Mucosa of descending colon (tissue), 3 donors: ENCODE data around the gene ANKH. TPM values are rescaled to one million over a fixed set of nuclear protein-coding genes. Genes with fewer than 3 reads are reported as not detected.

Experiments
- ATAC-seq: fragments of 200-7000 bp; cut with Tn5 transposase; one replicate; pipeline ENCODE4 v1.9.1; 2020; ENCODE audit warnings: mild to moderate bottlenecking, moderate library complexity
- DNase-seq, 3 donors: peaks; one replicate each; pipeline ENCODE4 v3.0.0-alpha.2; 2020
- H3K36me3 ChIP-seq: fragments of 200-600 bp; one replicate; pipeline ENCODE4 v1.8.0; 2021; ENCODE audit warnings: low read depth, mild to moderate bottlenecking
- H3K4me1 ChIP-seq: fragments of 200-600 bp; one replicate; pipeline ENCODE4 v1.8.0; 2021; ENCODE audit warnings: low read depth, mild to moderate bottlenecking
- H3K4me3 ChIP-seq: fragments of 200-600 bp; one replicate; pipeline ENCODE4 v1.8.0; 2021; ENCODE audit warnings: mild to moderate bottlenecking
- H3K9me3 ChIP-seq: fragments of 200-600 bp; one replicate; pipeline ENCODE4 v1.8.0; 2021; ENCODE audit warnings: mild to moderate bottlenecking
- CTCF ChIP-seq: fragments of 200-600 bp; IDR thresholded peaks from one replicate; pipeline ENCODE4 v1.8.0; 2022; ENCODE audit warnings: antibody characterized with exemption, mild to moderate bottlenecking
- intact Hi-C, 2 donors: fragments of 100-400 bp; cut with DNase I in 1 of 2; cut with micrococcal nuclease in 1 of 2; formaldehyde crosslinking; loops; one replicate each; pipeline versions ENCODE4 v1.11.0 to v1.11.1; 2022; cut with DNase I, micrococcal nuclease
- total RNA-seq, 3 donors: library from RNA; stranded (reverse); fragmentation: NEBNext Ultra II Directional in 2 of 3; extraction: Animal tissue kit (Norgen Biotek cat#: 25700) in 2 of 3; gene quantifications; one replicate each; pipeline versions ENCODE4 v1.2.1 to v1.2.4, GENCODE V29; 2021 to 2023
- donor health status: DM: no; HTN: no; CAD: no; lungs with moderate emphysema.
- donor health status: DM: no; HTN: no; CAD: no.
- donor health status: DM: no; HTN: yes; CAD: no.

The ANKH gene
- total RNA-seq, 3 donors from 2014 or later = 85.4 to 177 (median 105) TPM

GRCh38 chr5:14853685-14854084, 17.9 kb downstream of the ANKH start:
- Histone ChIP-seq H3K36me3 (no peaks in the 10 kb centered on the region), H3K9me3 (no peaks in the 10 kb centered on the region), H3K4me1 (peaks cover 7% of the 10 kb centered on the region), H3K4me3 (no peak overlapping the region)
- ATAC-seq (no peak), DNase-seq (no peak)
- intact Hi-C loops = no loop called here
- TF ChIP-seq CTCF = no peak

- Histone ChIP-seq H3K4me1 (peaks cover 7% of the 10 kb centered on the region), H3K4me3 (no peak overlapping the region), H3K36me3 (no peaks in the 10 kb centered on the region), H3K9me3 (no peaks in the 10 kb centered on the region)
- DNase-seq = no peak
- ATAC-seq = no peak
- intact Hi-C loops = no loop called here
- no peak for TF ChIP-seq CTCF
These were observed 18.8 kb downstream of the ANKH start for GRCh38 chr5:14852779-14853178.

- no peaks in the 10 kb centered on the region for H3K9me3 ChIP-seq
- no peaks in the 10 kb centered on the region for H3K36me3 ChIP-seq
- H3K4me1 ChIP-seq = peaks cover 7% of the 10 kb centered on the region
- ATAC-seq (no peak), DNase-seq (no peak)
- no peak overlapping the region for H3K4me3 ChIP-seq
- intact Hi-C loops = no loop called here
- TF ChIP-seq CTCF = no peak
These were observed 19.5 kb downstream of the ANKH start for GRCh38 chr5:14851999-14852526.

GRCh38 chr5:14851597-14851996, 20.0 kb downstream of the ANKH start:
- ATAC-seq (no peak), DNase-seq (no peak)
- Histone ChIP-seq H3K9me3 (no peaks in the 10 kb centered on the region), H3K4me1 (peaks cover 7% of the 10 kb centered on the region), H3K4me3 (no peak overlapping the region), H3K36me3 (no peaks in the 10 kb centered on the region)
- TF ChIP-seq CTCF = no peak
- intact Hi-C loops = no loop called here

GRCh38 chr5:14851050-14851419, 20.5 kb downstream of the ANKH start:
- Histone ChIP-seq H3K36me3 (no peaks in the 10 kb centered on the region), H3K9me3 (no peaks in the 10 kb centered on the region), H3K4me1 (peaks cover 7% of the 10 kb centered on the region), H3K4me3 (no peak overlapping the region)
- intact Hi-C loops = no loop called here
- peak; percentile 76 for ATAC-seq
- TF ChIP-seq CTCF = no peak
- peak in 1 of 3 donors; percentile 25 for DNase-seq
